B cell (primary cell): Measurements from ENCODE around the gene QKI. TPM values are rescaled to one million over a fixed set of nuclear protein-coding genes. Genes with fewer than 3 reads are reported as not detected.

ENCODE experiments used
- ATAC-seq: fragments of 200-7000 bp; cut with Tn5 transposase; one replicate; pipeline ENCODE4 v1.10.0; 2021; ENCODE audit warnings: low read depth, mild to moderate bottlenecking, moderate number of reproducible peaks, moderate library complexity
- CTCF ChIA-PET: fragments of 350-600 bp; sonication (Branson Sonifier 250); formaldehyde crosslinking; loops from one replicate; lab custom pipeline; 2021; ENCODE audit warnings: antibody characterized with exemption, inconsistent platforms; lab: Charles Lee
- POLR2A ChIA-PET: fragments of 350-600 bp; sonication (Branson Sonifier 250); formaldehyde crosslinking; loops from one replicate; lab custom pipeline; 2021; ENCODE audit warnings: antibody characterized with exemption; lab: Charles Lee
- DNase-seq: peaks from one replicate; pipeline ENCODE4 v3.0.0; 2013
- H2AFZ ChIP-seq: 2 replicates; pipeline ENCODE4 v1.6.1; 2012; ENCODE audit warnings: mild to moderate bottlenecking, low read depth, low read length; ENCODE audit not compliant: insufficient read depth, poor library complexity, severe bottlenecking
- H3K27ac ChIP-seq, 2 donors: 1 replicate in 1 of 2; 2 replicates in 1 of 2; pipeline ENCODE4 v1.5.1; 2012 to 2013; ENCODE audit warnings: low read length in 2 of 2, mild to moderate bottlenecking in 2 of 2, moderate library complexity in 1 of 2
- H3K27me3 ChIP-seq, 4 experiments: fragments of 200-600 bp in 1 of 4; sonication (generic) in 1 of 4; replicated peaks in 1 of 4; 1 replicate in 2 of 4; 2 replicates in 2 of 4; pipeline versions ENCODE4 v1.6.1 to v1.7.0; 2013 to 2016; ENCODE audit warnings: low read length in 3 of 4, mild to moderate bottlenecking in 2 of 4, mixed read lengths in 1 of 4, moderate library complexity in 1 of 4; ENCODE audit not compliant: insufficient read depth in 4 of 4, control insufficient read depth in 3 of 4; ENCODE audit errors: control extremely low read depth in 1 of 4
- H3K36me3 ChIP-seq, 2 experiments: replicated peaks in 1 of 2; 1 replicate in 1 of 2; 2 replicates in 1 of 2; pipeline versions ENCODE4 v1.6.1 to v1.7.1; 2013; ENCODE audit warnings: low read length in 1 of 2; ENCODE audit not compliant: insufficient read depth in 2 of 2, control insufficient read depth in 1 of 2; ENCODE audit errors: control extremely low read depth in 1 of 2, extremely low read depth in 1 of 2
- H3K4me1 ChIP-seq, 2 donors: fragments of 200-600 bp in 1 of 2; sonication (generic) in 1 of 2; 1 replicate in 1 of 2; 2 replicates in 1 of 2; pipeline versions ENCODE4 v1.5.1 to v1.6.1; 2013 to 2017; ENCODE audit warnings: low read length in 2 of 2; ENCODE audit not compliant: control insufficient read depth in 2 of 2, insufficient read depth in 2 of 2
- H3K4me2 ChIP-seq: replicated peaks from 2 replicates; pipeline ENCODE3; 2012; ENCODE audit warnings: mild to moderate bottlenecking, low read depth, low read length; ENCODE audit not compliant: poor library complexity, severe bottlenecking
- H3K4me3 ChIP-seq, 5 experiments: fragments of 200-600 bp in 1 of 5; sonication (generic) in 1 of 5; 1 replicate in 3 of 5; 2 replicates in 2 of 5; pipeline versions ENCODE4 v1.5.1 to v1.7.0; 2011 to 2016; ENCODE audit warnings: low read length in 4 of 5, mild to moderate bottlenecking in 4 of 5, low read depth in 2 of 5, control low read depth in 1 of 5, moderate library complexity in 1 of 5; ENCODE audit not compliant: insufficient read depth in 1 of 5; ENCODE audit errors: control extremely low read depth in 1 of 5, extremely low read depth in 1 of 5
- H3K79me2 ChIP-seq: fragments of 200-600 bp; sonication (generic); one replicate; pipeline ENCODE4 v1.6.0; 2016; ENCODE audit warnings: low read length; ENCODE audit not compliant: control insufficient read depth, insufficient read depth
- H3K9ac ChIP-seq: fragments of 200-600 bp; sonication (generic); 2 replicates; pipeline ENCODE4 v1.6.1; 2017; ENCODE audit warnings: mild to moderate bottlenecking, low read length, moderate library complexity
- H3K9me3 ChIP-seq, 3 donors: one replicate each; pipeline versions ENCODE4 v1.6.1 to v1.7.1; 2013; ENCODE audit warnings: low read length in 2 of 3; ENCODE audit not compliant: control insufficient read depth in 2 of 3, insufficient read depth in 1 of 3; ENCODE audit errors: control extremely low read depth in 1 of 3
- H4K20me1 ChIP-seq: 2 replicates; pipeline ENCODE4 v1.6.0; 2012; ENCODE audit warnings: mild to moderate bottlenecking, low read length; ENCODE audit not compliant: insufficient read depth, control insufficient read depth, poor library complexity, severe bottlenecking
- H3K27ac Mint-ChIP-seq: one replicate; pipeline ENCODE4 v1.8.0; 2021; ENCODE audit warnings: mixed read lengths
- H3K27me3 Mint-ChIP-seq: one replicate; pipeline ENCODE4 v1.8.0; 2021; ENCODE audit warnings: mixed read lengths
- H3K4me1 Mint-ChIP-seq: one replicate; pipeline ENCODE4 v1.8.0; 2021; ENCODE audit warnings: mixed read lengths
- H3K4me3 Mint-ChIP-seq: one replicate; pipeline ENCODE4 v1.8.0; 2021; ENCODE audit warnings: mixed read lengths
- H3K9me3 Mint-ChIP-seq: one replicate; pipeline ENCODE4 v1.8.0; 2022; ENCODE audit warnings: mixed read lengths; ENCODE audit not compliant: insufficient read depth
- EZH2 ChIP-seq: IDR thresholded peaks from 2 replicates; pipeline ENCODE4 v1.6.1; 2012; ENCODE audit warnings: borderline replicate concordance, low read depth, mild to moderate bottlenecking, moderate library complexity, low read length; ENCODE audit not compliant: insufficient read depth, poor library complexity, severe bottlenecking
- WGBS: methylation state at CpG from one replicate; pipeline ENCODE4 v1.1.5; 2013; ENCODE audit warnings: missing lambda C conversion rate; ENCODE audit not compliant: insufficient coverage; 5-methylcytosine and 5-hydroxymethylcytosine counted together
- intact Hi-C: fragments of 100-400 bp; cut with micrococcal nuclease; formaldehyde crosslinking; loops from one replicate; pipeline ENCODE4 v1.10.0; 2022
- polyA plus RNA-seq: library from polyadenylated mRNA; depleted of rRNA; stranded (reverse); fragments of >200 nt; gene quantifications from 2 replicates; pipeline ENCODE4 v1.2.3, GENCODE V29; 2012
- total RNA-seq, 2 donors: library from RNA; stranded (reverse); fragments of 120-200 nt in 1 of 2; gene quantifications; 1 replicate in 1 of 2; 2 replicates in 1 of 2; pipeline versions ENCODE4 v1.2.3 to v1.2.4, GENCODE V29; 2013 to 2022
- TF ChIP-seq, protein P1 (sequence below): fragments of 200-600 bp; IDR thresholded peaks from one replicate; pipeline ENCODE4 v1.8.0; 2022; ENCODE audit warnings: antibody characterized with exemption, mild to moderate bottlenecking

The QKI gene
- total and polyA plus RNA-seq, 2 donors (not counting 1 experiment from before 2014, with no cell fraction given) = 38.8 to 79.5 TPM

DNA sequence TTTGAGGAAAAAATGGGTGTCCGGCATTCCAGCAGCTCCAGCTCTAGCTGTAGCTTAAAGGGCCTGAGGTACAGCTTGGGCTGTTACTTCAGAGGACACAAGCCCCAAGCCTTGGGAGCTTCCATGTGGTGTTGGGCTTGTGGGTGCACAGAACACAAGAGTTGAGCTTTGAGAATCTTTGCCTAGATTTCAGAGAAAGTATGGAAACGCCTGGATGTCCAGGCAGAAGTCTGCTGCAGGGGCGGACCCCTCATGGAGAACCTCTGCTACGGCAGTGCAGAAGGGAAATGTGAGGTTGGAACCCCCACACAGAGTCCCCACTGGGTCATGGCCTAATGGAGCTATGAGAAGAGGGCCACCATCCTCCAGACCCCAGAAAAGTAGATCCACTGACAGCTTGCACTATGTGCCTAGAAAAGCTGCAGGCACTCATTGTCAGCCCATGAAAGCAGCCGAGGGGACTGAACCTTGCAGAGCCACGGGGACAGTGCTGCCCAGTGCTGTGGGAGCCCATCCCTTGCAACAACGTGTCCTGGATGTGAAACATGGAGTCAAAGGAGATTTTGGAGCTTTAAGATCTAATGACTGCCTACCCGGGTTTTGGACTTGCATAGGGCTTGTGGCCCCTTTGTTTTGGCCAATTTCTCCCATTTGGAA is 90.6 kb downstream of the QKI start:
- H3K27ac Mint-ChIP-seq = no peak overlapping the region
- H3K27me3 Mint-ChIP-seq = no peaks in the 10 kb centered on the region
- intact Hi-C loops = no loop called here
- no peak overlapping the region for H3K4me2 ChIP-seq
- no peak for ATAC-seq
- no peak overlapping the region for H3K27ac ChIP-seq
- CTCF ChIA-PET = interaction anchor here (1.0 kb wide), 1 partner anchor 16 kb away, joined by 3 read pairs; no protein-coding TSS in a partner anchor
- DNase-seq = no peak
- no peaks in the 10 kb centered on the region for H3K27me3 ChIP-seq
- peaks cover 12 to 41% (median 23%) of the 10 kb centered on the region in 3 donors for H3K9me3 ChIP-seq
- H3K4me3 ChIP-seq = no peak overlapping the region
- no peak for TF ChIP-seq EZH2
- TF ChIP-seq, protein P1, sequence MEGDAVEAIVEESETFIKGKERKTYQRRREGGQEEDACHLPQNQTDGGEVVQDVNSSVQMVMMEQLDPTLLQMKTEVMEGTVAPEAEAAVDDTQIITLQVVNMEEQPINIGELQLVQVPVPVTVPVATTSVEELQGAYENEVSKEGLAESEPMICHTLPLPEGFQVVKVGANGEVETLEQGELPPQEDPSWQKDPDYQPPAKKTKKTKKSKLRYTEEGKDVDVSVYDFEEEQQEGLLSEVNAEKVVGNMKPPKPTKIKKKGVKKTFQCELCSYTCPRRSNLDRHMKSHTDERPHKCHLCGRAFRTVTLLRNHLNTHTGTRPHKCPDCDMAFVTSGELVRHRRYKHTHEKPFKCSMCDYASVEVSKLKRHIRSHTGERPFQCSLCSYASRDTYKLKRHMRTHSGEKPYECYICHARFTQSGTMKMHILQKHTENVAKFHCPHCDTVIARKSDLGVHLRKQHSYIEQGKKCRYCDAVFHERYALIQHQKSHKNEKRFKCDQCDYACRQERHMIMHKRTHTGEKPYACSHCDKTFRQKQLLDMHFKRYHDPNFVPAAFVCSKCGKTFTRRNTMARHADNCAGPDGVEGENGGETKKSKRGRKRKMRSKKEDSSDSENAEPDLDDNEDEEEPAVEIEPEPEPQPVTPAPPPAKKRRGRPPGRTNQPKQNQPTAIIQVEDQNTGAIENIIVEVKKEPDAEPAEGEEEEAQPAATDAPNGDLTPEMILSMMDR = no peak
- 91% methylated on average over 7 of the region's 8 CpGs for WGBS
- no peak overlapping the region for H3K9ac ChIP-seq
- H3K4me1 Mint-ChIP-seq = peaks cover 15% of the 10 kb centered on the region
- H2AFZ ChIP-seq = no peak overlapping the region
- POLR2A ChIA-PET = no interaction called here
- H3K9me3 Mint-ChIP-seq = peaks cover 13% of the 10 kb centered on the region
- H3K36me3 ChIP-seq = no peaks in the 10 kb centered on the region
- peaks cover 71% of the 10 kb centered on the region for H3K79me2 ChIP-seq
- H3K4me3 Mint-ChIP-seq = no peak overlapping the region
- no peaks in the 10 kb centered on the region for H3K4me1 ChIP-seq
- H4K20me1 ChIP-seq = peaks cover 3% of the 10 kb centered on the region

GRCh38 chr6:163507965-163508364 is 93.4 kb downstream of the QKI start:
- Mint-ChIP-seq H3K27ac (no peak overlapping the region), H3K27me3 (no peaks in the 10 kb centered on the region), H3K4me3 (no peak overlapping the region), H3K9me3 (peaks cover 13% of the 10 kb centered on the region), H3K4me1 (peaks cover 6% of the 10 kb centered on the region)
- H3K9me3 ChIP-seq = peaks cover 12 to 41% (median 23%) of the 10 kb centered on the region in 3 donors
- POLR2A ChIA-PET = no interaction called here
- peaks cover 58% of the 10 kb centered on the region for H3K79me2 ChIP-seq
- no peaks in the 10 kb centered on the region for H3K36me3 ChIP-seq
- no peaks in the 10 kb centered on the region for H3K4me1 ChIP-seq
- H4K20me1 ChIP-seq = no peaks in the 10 kb centered on the region
- ATAC-seq (no peak), DNase-seq (no peak)
- no peak overlapping the region for H3K9ac ChIP-seq
- H3K27me3 ChIP-seq = no peaks in the 10 kb centered on the region
- intact Hi-C loops = no loop called here
- CTCF ChIA-PET = interaction anchor here (1.5 kb wide), 1 partner anchor 12 kb away, joined by 3 read pairs; no protein-coding TSS in a partner anchor
- no peak overlapping the region for H3K4me2 ChIP-seq
- H3K27ac ChIP-seq = no peak overlapping the region
- H2AFZ ChIP-seq = no peak overlapping the region
- WGBS = no CpG with 5 or more reads among the region's 1 CpG
- no peak overlapping the region for H3K4me3 ChIP-seq
- TF ChIP-seq, protein P1 = no peak
- no peak for TF ChIP-seq EZH2
